GM19238 (cell line): Measurements from ENCODE around the gene CCNF.

Experiments used
- DNase-seq: peaks from one replicate; pipeline ENCODE4 v3.0.0; 2011; ENCODE audit warnings: low spot score; ENCODE audit not compliant: insufficient read length

The CCNF gene

DNA sequence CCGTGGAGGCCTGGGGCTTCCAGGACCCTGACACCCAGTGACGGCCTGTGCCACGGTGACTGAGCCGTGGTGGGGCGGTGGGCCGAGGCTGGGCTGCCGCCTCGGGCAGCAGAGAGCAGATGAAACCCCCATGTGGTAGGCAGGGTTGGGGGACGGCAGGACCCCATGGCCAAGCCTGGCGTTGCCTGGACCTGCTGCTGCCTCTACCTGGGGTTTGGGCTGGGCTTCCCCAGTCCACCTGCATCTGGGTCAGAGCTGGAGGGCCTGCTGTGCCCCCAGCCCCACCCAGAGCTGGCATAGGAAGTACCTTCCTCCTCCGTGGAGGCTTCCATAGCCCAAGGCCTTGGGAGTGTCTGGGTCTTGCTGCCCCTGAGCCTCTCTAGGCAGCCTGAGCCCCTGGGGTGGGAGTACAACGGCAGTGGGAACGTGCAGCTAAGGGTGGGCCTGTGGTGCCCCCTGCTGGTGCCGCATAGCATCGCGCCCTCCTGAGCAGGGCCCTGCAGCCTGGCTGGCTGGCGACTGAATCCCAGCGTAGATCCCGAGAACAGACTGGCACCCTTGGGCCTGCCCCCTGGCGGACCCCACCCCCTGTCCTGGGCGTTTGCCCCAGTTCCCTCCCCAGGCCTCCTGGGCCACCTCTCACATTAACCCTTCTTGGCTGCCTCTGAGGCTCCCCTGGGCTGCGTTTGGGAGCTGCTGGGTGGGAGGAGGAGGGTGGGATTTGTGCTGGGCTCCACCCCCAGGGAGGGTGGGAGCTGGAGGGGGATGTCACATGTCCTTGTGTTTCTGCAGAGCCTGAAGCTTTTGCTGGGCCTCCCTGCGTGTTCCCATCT is 71.9 kb downstream of the CCNF start:
- DNase-seq, result peak; percentile 84

DNA sequence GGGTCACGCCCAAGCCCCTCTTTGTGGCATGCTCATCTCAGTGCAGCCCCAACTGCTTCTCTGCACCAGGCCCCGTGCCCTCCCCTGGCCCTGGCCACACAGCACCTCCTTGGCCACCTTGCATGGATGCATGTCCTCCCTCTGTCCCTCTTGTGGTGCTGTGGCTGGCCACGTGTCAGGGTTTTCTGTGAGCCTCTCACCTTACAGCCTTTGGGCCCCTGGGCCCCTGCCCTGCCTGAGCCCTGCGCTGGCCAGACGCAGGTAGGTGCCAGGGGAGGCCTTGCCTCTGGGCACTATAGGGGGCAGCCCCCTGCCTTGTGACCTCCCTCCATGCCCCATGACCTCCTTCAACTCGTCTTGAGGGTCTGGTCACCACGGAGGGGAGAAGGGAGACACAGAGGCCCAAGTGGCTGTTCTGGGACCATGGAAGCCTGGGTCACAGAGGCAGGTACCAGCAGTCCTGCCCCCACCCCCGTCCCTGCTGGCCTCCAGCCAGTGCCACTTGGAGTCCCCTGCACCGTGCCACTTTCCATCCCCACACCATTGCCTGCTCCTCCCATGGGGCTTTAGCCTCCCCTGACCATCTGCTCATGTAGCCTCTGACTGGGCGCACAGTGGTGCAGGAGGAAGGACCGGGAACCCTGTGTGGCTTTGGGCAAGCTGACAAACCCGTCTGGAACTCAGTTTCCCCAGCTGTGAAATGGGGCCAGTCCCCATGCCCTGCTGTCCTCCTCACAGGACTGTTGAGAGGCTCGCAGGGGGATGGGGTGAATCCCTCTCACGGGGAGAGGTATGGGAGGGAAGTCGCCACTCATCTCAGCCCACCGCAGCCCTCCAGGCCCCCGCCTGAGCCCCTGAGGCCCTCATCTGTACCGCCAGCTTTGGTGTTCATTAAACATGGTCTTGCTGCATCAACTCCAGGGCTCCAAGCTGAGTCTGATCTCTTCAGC is 73.0 kb downstream of the CCNF start:
- no peak for DNase-seq

DNA sequence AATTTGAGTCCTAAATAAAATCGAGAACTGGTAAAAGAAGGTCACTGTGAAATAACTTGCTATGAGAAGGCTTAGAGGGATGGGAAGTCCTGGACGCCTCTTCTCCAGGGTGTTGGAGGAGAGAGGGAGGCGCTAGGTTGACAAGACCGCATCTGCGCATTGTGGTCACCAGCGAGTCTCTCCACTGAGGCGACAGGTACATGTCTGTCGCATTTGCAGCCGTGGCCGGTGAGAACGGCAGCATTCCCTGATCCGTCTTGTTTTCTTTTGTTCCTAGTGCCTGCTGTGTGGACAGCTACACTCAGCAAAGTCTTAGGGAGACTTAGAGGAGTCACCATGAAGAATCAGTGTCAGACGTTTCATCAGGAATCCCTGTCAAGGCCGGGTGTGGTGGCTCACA is 76.4 kb downstream of the CCNF start:
- DNase-seq, result no peak

- DNase-seq, result peak; percentile 83
Measured at GRCh38 chr16:2507052-2507659, 77.9 kb downstream of the CCNF start.

DNA sequence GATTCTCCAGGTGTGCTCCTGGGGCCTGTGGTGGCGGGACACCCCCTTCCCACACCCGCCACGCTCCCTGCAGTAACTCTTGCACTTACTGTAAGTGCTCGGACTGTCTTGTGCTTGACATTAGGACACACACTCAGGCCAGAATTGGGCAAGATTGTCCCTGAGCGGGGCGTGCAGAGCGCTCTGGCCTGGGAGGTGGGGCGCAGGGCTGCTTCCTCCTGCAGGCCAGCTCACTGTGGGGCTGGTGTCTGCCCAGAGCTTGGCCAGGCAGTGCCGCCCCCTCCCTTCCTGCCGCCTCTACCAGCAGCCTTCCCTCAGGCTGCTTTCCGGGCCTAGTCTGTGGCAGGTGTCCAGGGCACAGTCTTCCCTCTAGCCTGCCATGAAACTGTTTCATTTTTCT is 78.4 kb downstream of the CCNF start:
- DNase-seq, result no peak
